CD4-positive, alpha-beta memory T cell (primary cell): ENCODE data around the gene DST. TPM values are rescaled to one million over a fixed set of nuclear protein-coding genes. Genes with fewer than 3 reads are reported as not detected.

Experiments
- CTCF ChIA-PET: fragments of 350-600 bp; sonication (Branson Sonifier 250); formaldehyde crosslinking; loops from one replicate; lab custom pipeline; 2021; ENCODE audit warnings: inconsistent platforms; ENCODE audit not compliant: partially characterized antibody; lab: Charles Lee
- POLR2A ChIA-PET: fragments of 350-600 bp; sonication (Branson Sonifier 250); formaldehyde crosslinking; loops from one replicate; lab custom pipeline; 2021; ENCODE audit not compliant: partially characterized antibody; lab: Charles Lee
- DNase-seq, 5 donors: peaks; one replicate each; pipeline versions ENCODE4 v3.0.0 to v3.0.0-alpha.2; 2020 to 2022; ENCODE audit warnings: mixed read lengths in 1 of 5
- H3K27ac ChIP-seq: one replicate; pipeline ENCODE4 v1.7.0; 2013; ENCODE audit warnings: low read depth, low read length
- H3K27me3 ChIP-seq: 2 replicates; pipeline ENCODE4 v1.7.0; 2013; ENCODE audit warnings: mild to moderate bottlenecking, low read length, moderate library complexity; ENCODE audit not compliant: insufficient read depth
- H3K36me3 ChIP-seq: 2 replicates; pipeline ENCODE4 v1.7.0; 2013; ENCODE audit warnings: mild to moderate bottlenecking, low read length, moderate library complexity; ENCODE audit not compliant: insufficient read depth
- H3K4me1 ChIP-seq: 2 replicates; pipeline ENCODE4 v1.7.0; 2013; ENCODE audit warnings: mild to moderate bottlenecking, low read length, moderate library complexity; ENCODE audit not compliant: insufficient read depth
- H3K4me3 ChIP-seq, 2 donors: one replicate each; pipeline ENCODE4 v1.7.0; 2013; ENCODE audit warnings: low read length in 2 of 2, mild to moderate bottlenecking in 1 of 2
- H3K9me3 ChIP-seq, 2 donors: one replicate each; pipeline ENCODE4 v1.7.0; 2013; ENCODE audit warnings: low read length in 2 of 2, control low read depth in 1 of 2; ENCODE audit not compliant: control insufficient read depth in 1 of 2
- H3K27ac Mint-ChIP-seq, 7 donors: one replicate each; pipeline ENCODE4 v1.8.0; 2020 to 2021; ENCODE audit warnings: mixed read lengths in 7 of 7, mild to moderate bottlenecking in 6 of 7, inconsistent platforms in 3 of 7, moderate library complexity in 3 of 7
- H3K27me3 Mint-ChIP-seq, 2 donors: one replicate each; pipeline ENCODE4 v1.8.0; 2020 to 2021; ENCODE audit warnings: mixed read lengths in 2 of 2
- H3K36me3 Mint-ChIP-seq, 2 donors: one replicate each; pipeline ENCODE4 v1.8.0; 2020 to 2021; ENCODE audit warnings: mixed read lengths in 2 of 2, inconsistent platforms in 1 of 2, mild to moderate bottlenecking in 1 of 2
- H3K4me1 Mint-ChIP-seq, 4 donors: one replicate each; pipeline ENCODE4 v1.8.0; 2020 to 2021; ENCODE audit warnings: mixed read lengths in 4 of 4, mild to moderate bottlenecking in 1 of 4
- H3K4me3 Mint-ChIP-seq, 8 donors: one replicate each; pipeline ENCODE4 v1.8.0; 2020 to 2021; ENCODE audit warnings: mixed read lengths in 8 of 8, mild to moderate bottlenecking in 7 of 8, moderate library complexity in 6 of 8, inconsistent platforms in 3 of 8
- H3K9me3 Mint-ChIP-seq, 8 donors: one replicate each; pipeline ENCODE4 v1.8.0; 2020 to 2021; ENCODE audit warnings: mixed read lengths in 8 of 8, mild to moderate bottlenecking in 5 of 8, inconsistent platforms in 3 of 8, moderate library complexity in 1 of 8
- intact Hi-C: fragments of 100-400 bp; cut with micrococcal nuclease; formaldehyde crosslinking; loops from one replicate; pipeline ENCODE4 v1.15.1; 2023
- polyA plus RNA-seq, 2 donors: library from polyadenylated mRNA; unstranded; fragments of 300-500 nt; fragmentation: Illumina TruSeq; gene quantifications; one replicate each; pipeline ENCODE4 v1.2.3, GENCODE V29; 2021
- total RNA-seq, 2 experiments: library from RNA; stranded (reverse); gene quantifications; one replicate each; pipeline ENCODE4 v1.2.3, GENCODE V29; 2021

DST gene
- total and polyA plus RNA-seq, 4 experiments from 2014 or later = 1.1 to 8.8 (median 5.2) TPM

- Histone ChIP-seq H3K36me3 (no peaks in the 10 kb centered on the region), H3K27ac (no peak overlapping the region), H3K4me3 (no peak overlapping the region), H3K4me1 (no peaks in the 10 kb centered on the region), H3K9me3 (no peaks in the 10 kb centered on the region), H3K27me3 (no peaks in the 10 kb centered on the region)
- ChIA-PET CTCF (no interaction called here), POLR2A (no interaction called here)
- Mint-ChIP-seq H3K36me3 (no peaks in the 10 kb centered on the region), H3K9me3 (no peaks in the 10 kb centered on the region), H3K4me3 (no peak overlapping the region), H3K4me1 (no peaks in the 10 kb centered on the region), H3K27ac (no peak overlapping the region), H3K27me3 (no peaks in the 10 kb centered on the region)
- DNase-seq = no peak
- intact Hi-C loops = no loop called here
Observed at GRCh38 chr6:56450376-56450775, 192.3 kb downstream of the DST start.

- ChIA-PET CTCF (interaction anchor here (1.0 kb wide), 1 partner anchor 25 kb away, joined by 3 read pairs; no protein-coding TSS in a partner anchor), POLR2A (no interaction called here)
- Mint-ChIP-seq H3K9me3 (peaks cover 0 to 5% (median 0%) of the 10 kb centered on the region in 8 donors), H3K27me3 (no peaks in the 10 kb centered on the region), H3K27ac (no peak overlapping the region), H3K36me3 (no peaks in the 10 kb centered on the region), H3K4me3 (no peak overlapping the region), H3K4me1 (no peaks in the 10 kb centered on the region)
- DNase-seq = no peak
- Histone ChIP-seq H3K36me3 (no peaks in the 10 kb centered on the region), H3K9me3 (no peaks in the 10 kb centered on the region), H3K27me3 (no peaks in the 10 kb centered on the region), H3K4me1 (no peaks in the 10 kb centered on the region), H3K27ac (no peak overlapping the region), H3K4me3 (no peak overlapping the region)
- intact Hi-C loops = no loop called here
Observed at GRCh38 chr6:56448046-56448445, 194.6 kb downstream of the DST start.

DNA sequence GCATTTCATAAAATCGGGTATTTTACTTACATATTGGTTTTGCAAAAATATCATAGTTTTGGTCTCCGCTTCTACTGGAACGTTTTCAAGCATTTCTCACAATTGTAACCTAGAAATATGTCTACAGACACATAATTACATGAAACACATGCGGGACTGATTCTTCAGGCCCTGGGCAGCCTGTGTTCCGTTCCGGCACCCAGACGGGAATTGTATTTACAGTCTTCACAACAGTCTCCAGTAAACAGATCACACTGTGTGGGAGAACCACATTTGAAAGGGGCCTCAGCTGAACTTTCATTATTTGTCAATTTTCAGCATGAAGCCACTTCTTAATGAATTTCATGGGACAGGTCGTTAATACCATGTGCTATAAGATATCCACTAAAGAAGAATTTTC is 196.9 kb downstream of the DST start:
- no peak overlapping the region for H3K27ac Mint-ChIP-seq
- ChIA-PET POLR2A (no interaction called here), CTCF (no interaction called here)
- no peak overlapping the region for H3K4me3 Mint-ChIP-seq
- Histone ChIP-seq H3K4me1 (no peaks in the 10 kb centered on the region), H3K27ac (no peak overlapping the region), H3K27me3 (no peaks in the 10 kb centered on the region), H3K9me3 (no peaks in the 10 kb centered on the region), H3K4me3 (no peak overlapping the region), H3K36me3 (no peaks in the 10 kb centered on the region)
- peaks cover 0 to 5% (median 0%) of the 10 kb centered on the region in 8 donors for H3K9me3 Mint-ChIP-seq
- no peaks in the 10 kb centered on the region for H3K4me1 Mint-ChIP-seq
- DNase-seq = no peak
- intact Hi-C loops = no loop called here
- H3K36me3 Mint-ChIP-seq = no peaks in the 10 kb centered on the region
- no peaks in the 10 kb centered on the region for H3K27me3 Mint-ChIP-seq

- DNase-seq = no peak
- Mint-ChIP-seq H3K27me3 (no peaks in the 10 kb centered on the region), H3K4me3 (no peak overlapping the region)
Observed at GRCh38 chr6:56444855-56445254, 197.8 kb downstream of the DST start.

DNA sequence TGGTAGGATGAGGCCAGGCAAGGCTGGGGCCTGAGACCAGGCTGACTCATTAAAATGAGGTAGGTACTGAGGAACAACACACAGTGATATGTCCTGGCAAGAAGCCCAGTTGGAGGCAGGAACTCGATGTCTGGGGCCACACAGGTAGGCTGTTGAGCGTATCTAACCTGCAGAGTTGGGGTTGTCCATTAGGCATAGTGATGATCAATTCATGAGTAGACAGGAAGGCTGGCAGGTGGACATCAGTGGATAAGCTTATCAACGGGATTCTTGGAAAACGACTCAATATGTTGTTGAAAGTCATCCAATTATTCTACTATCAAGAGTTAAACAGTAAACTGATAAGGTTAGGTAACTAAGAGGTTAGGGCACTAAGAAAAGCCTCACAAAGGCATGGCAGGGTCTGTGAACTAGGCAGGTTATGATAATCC is 202.1 kb downstream of the DST start:
- ChIA-PET POLR2A (no interaction called here), CTCF (no interaction called here)
- no peaks in the 10 kb centered on the region for H3K27me3 ChIP-seq
- no peaks in the 10 kb centered on the region for H3K4me1 Mint-ChIP-seq
- H3K36me3 Mint-ChIP-seq = no peaks in the 10 kb centered on the region
- no peaks in the 10 kb centered on the region for H3K27me3 Mint-ChIP-seq
- DNase-seq = no peak
- H3K4me1 ChIP-seq = no peaks in the 10 kb centered on the region
- no peak overlapping the region for H3K27ac ChIP-seq
- H3K4me3 ChIP-seq = no peak overlapping the region
- no peaks in the 10 kb centered on the region for H3K9me3 ChIP-seq
- intact Hi-C loops = no loop called here
- H3K27ac Mint-ChIP-seq = no peak overlapping the region
- H3K36me3 ChIP-seq = no peaks in the 10 kb centered on the region
- H3K9me3 Mint-ChIP-seq = peaks cover 0 to 17% (median 3%) of the 10 kb centered on the region in 8 donors
- no peak overlapping the region for H3K4me3 Mint-ChIP-seq

More at GRCh38 chr6:56444855-56445254, 197.8 kb downstream of the DST start:
- intact Hi-C loops = no loop called here
- ChIA-PET CTCF (no interaction called here), POLR2A (no interaction called here)
- Histone ChIP-seq H3K36me3 (no peaks in the 10 kb centered on the region), H3K9me3 (no peaks in the 10 kb centered on the region), H3K4me3 (no peak overlapping the region), H3K27me3 (no peaks in the 10 kb centered on the region), H3K4me1 (no peaks in the 10 kb centered on the region), H3K27ac (no peak overlapping the region)
- Mint-ChIP-seq H3K4me1 (no peaks in the 10 kb centered on the region), H3K36me3 (no peaks in the 10 kb centered on the region), H3K9me3 (peaks cover 0 to 9% (median under 1%) of the 10 kb centered on the region in 8 donors), H3K27ac (no peak overlapping the region)

- Histone ChIP-seq H3K4me3 (no peak overlapping the region), H3K4me1 (no peaks in the 10 kb centered on the region), H3K36me3 (no peaks in the 10 kb centered on the region), H3K9me3 (no peaks in the 10 kb centered on the region), H3K27me3 (no peaks in the 10 kb centered on the region), H3K27ac (no peak overlapping the region)
- Mint-ChIP-seq H3K27ac (no peak overlapping the region), H3K4me1 (no peaks in the 10 kb centered on the region), H3K27me3 (no peaks in the 10 kb centered on the region), H3K9me3 (peaks cover 0 to 17% (median 4%) of the 10 kb centered on the region in 8 donors), H3K36me3 (no peaks in the 10 kb centered on the region), H3K4me3 (no peak overlapping the region)
- intact Hi-C loops = no loop called here
- ChIA-PET POLR2A (no interaction called here), CTCF (no interaction called here)
- DNase-seq = no peak
Observed at GRCh38 chr6:56437171-56437900, 205.4 kb downstream of the DST start.

GRCh38 chr6:56435754-56436153 is 206.9 kb downstream of the DST start:
- H3K27me3 ChIP-seq = no peaks in the 10 kb centered on the region
- H3K9me3 ChIP-seq = no peaks in the 10 kb centered on the region
- CTCF ChIA-PET = no interaction called here
- H3K4me1 ChIP-seq = no peaks in the 10 kb centered on the region
- H3K9me3 Mint-ChIP-seq = peaks cover 0 to 17% (median 5%) of the 10 kb centered on the region in 8 donors
- no peak for DNase-seq
- H3K27ac ChIP-seq = no peak overlapping the region
- H3K4me3 Mint-ChIP-seq = no peak overlapping the region
- H3K4me1 Mint-ChIP-seq = no peaks in the 10 kb centered on the region
- POLR2A ChIA-PET = no interaction called here
- H3K27ac Mint-ChIP-seq = no peak overlapping the region
- intact Hi-C loops = no loop called here
- H3K4me3 ChIP-seq = no peak overlapping the region
- H3K36me3 ChIP-seq = no peaks in the 10 kb centered on the region
- no peaks in the 10 kb centered on the region for H3K36me3 Mint-ChIP-seq
- H3K27me3 Mint-ChIP-seq = no peaks in the 10 kb centered on the region
